Measurements from ENCODE around the gene DIP2A.

The DIP2A gene

DNA sequence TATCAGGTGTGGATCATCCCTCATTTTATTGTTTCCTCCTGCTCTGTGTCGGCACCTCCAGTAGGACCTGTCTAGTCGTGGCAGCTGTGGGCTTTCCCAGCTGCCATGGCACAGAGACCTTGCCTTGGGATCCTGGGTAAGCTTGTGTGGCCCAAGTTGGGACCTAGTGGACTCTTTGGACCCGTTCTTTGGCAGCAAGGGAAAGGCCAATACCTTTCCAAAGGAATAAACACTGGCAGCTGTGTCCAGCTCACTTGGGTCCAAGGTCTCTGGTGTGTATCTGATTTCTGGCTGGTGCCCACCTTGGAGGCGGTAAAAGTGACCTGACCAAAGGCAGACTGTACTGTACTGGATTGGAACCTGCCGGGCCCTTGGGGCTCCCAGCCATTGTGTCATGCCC is 21.8 kb downstream of the DIP2A start:
- DNase-seq (ENCODE audit: low read depth in 4 of 4, low spot score in 1 of 4) = no peak

- DNase-seq (ENCODE audit: low read depth in 4 of 4, low spot score in 1 of 4) = no peak
Measured at GRCh38 chr21:46482225-46482845, 23.6 kb downstream of the DIP2A start.

GRCh38 chr21:46482846-46483231 is 24.1 kb downstream of the DIP2A start:
- no peak for DNase-seq (ENCODE audit: low read depth in 4 of 4, low spot score in 1 of 4)

DNA sequence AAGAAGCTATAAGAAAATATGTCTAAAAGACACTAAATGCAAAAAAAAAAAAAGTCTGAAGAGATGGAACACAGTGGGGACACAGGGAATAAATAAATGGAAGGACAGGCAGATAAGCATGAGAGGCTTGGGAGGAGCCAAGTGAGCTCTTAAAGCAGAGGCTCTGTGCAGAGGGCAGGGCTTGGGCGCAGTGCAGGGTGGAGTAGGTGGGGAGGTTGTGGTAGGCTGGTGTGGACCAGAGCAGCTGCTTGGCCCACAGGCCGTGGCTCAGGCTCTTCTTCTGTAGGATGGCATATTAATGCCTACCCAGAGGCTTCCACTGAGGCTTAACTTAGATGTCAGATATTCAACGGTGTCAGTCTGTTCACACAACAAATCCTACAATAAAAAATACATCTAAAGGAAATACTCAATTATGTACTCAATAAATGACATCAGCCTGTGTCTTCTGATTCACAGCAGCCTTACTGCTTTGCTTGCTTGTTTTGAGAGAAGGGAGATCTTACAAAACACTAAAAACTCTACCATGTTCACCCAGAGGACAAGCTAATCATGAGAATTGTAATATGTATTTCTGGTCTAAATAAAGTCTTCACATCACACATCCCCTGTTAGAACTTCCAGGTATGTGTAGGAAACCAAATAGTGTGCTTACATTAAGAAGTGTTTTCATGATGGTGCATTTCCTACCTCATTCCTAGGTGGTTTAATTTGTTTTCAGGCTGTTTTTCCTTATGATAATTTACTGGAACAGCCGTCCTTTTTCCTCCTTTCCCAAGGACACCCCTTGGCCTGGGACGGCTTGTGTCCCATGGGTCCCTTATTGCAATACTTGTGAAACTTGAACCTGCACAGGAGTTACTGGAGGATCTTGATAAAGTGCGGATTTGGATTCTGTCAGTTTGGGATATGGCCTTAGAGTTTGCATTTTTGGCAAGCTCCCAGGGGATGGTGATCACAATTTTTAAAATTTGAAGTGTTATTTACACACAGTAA is 24.9 kb downstream of the DIP2A start:
- no peak for DNase-seq (ENCODE audit: low read depth in 4 of 4, low spot score in 1 of 4)

DNA sequence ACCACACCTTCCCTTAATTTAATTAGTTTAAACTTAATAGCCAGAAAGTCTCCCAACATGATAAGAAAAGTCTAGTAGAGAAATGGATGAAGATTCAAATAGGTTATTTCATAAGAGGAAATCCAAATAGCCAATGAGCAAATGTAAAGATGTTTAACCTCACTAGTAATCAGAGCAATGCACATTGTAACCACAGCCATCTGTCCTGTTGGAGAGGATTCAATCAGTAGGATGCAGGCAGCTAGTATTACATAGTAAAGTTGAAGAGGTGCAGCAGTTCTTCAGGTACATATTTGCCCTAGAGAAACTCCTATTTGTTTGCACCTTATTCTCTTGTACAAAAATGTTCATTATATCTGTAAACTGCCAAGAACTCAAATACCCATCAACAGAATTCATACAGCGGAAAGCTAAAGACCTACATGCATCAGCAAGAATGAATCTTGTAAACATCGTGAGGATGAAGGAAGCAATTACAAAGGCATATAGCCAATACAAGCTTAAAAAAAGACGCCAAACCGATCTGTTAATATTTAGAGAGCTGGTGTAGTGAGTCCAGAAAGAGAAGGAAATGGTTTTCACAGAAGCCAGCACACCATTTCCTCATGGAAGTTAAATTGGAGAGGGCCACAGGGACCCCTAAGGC is 27.9 kb downstream of the DIP2A start:
- DNase-seq (ENCODE audit: low read depth in 4 of 4, low spot score in 1 of 4) = no peak

DNA sequence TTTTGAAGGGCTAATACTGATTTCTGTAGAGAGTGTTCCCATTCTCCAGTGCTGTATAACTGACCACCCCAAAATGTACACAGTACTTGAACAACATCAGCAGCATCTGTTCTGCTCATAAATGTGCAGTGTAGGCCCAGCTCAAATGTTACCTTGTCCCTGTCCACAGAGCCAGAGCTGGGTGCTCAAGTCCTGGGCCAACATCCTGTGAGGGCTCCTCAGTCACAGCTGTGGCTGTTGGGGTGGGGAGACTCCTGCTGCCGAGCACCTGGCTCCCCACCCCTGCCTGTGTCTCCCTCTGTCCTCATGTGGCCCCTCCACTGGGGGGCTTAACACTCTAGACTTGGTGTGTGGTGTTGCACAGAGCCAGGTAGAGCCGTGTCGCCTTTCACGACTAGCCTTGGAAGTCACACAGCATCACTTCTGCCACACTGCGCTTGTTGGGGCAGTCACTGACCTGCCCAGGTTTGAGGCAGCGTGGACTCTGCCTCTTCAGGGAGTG is 30.5 kb downstream of the DIP2A start:
- no peak for DNase-seq (ENCODE audit: low read depth in 4 of 4, low spot score in 1 of 4)

DNA sequence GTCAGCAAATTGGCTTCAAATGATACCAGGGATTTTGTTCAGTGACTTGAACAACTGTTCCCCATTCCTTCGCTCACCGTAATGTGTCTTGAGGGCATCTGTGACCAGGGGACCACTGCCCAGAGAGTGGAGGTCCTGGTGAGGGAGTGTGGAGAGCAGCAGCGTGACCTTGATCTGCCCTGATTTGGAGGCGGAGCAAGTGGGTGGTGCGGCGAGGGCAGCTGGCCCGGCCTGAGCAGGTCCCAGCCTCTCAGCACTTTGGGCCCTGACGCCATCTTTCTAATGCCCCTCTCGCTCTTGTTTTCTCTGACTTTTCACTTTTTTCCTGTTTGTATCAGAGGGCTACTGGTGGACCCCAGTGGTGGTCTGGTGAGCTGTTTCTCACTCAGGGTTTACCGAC is 31.1 kb downstream of the DIP2A start:
- no peak for DNase-seq (ENCODE audit: low read depth in 4 of 4, low spot score in 1 of 4)

- DNase-seq (ENCODE audit: low read depth in 4 of 4, low spot score in 1 of 4) = no peak
Measured at GRCh38 chr21:46491553-46491952, 32.9 kb downstream of the DIP2A start.

GRCh38 chr21:46492851-46493250 is 34.2 kb downstream of the DIP2A start:
- no peak for DNase-seq (ENCODE audit: low read depth in 4 of 4, low spot score in 1 of 4)

GRCh38 chr21:46493828-46494227 is 35.1 kb downstream of the DIP2A start:
- DNase-seq (ENCODE audit: low read depth in 4 of 4, low spot score in 1 of 4) = no peak

- DNase-seq (ENCODE audit: low read depth in 4 of 4, low spot score in 1 of 4) = no peak
Measured at GRCh38 chr21:46498335-46499050, 39.8 kb downstream of the DIP2A start.

DNA sequence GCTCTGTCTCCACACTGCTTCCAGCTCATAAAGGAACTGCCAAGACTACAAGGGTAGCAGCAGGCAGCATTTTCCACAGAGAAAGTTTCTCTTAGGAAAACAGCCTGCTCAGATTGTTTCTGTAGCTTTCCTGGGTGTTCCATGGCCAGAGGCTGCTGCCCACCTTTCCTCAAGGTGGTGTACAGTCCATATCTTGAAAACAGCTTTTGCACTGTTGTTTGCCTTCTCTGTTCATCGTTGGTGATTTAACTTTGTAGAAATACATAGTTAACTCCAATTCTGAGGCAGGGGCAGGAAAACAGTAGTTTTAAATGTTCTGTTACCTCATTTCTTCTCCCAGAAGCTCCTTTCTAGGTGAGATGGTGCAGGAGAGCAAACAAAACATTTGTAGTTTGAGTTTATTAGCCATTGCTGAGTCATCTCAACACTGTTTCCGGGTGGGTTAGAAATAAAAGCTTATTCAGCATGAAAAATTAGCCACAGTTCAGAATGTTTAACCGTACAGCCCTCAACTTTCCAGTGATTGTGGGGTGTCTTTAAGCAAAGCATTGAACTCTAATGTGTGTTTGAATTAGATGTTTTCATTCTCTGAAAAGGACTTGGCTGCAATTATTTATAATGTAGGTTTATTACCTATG is 41.7 kb downstream of the DIP2A start:
- no peak for DNase-seq (ENCODE audit: low read depth in 4 of 4, low spot score in 1 of 4)

GRCh38 chr21:46503922-46504550 is 45.3 kb downstream of the DIP2A start:
- no peak for DNase-seq (ENCODE audit: low read depth in 4 of 4, low spot score in 1 of 4)

GRCh38 chr21:46504666-46505065 is 46.0 kb downstream of the DIP2A start:
- no peak for DNase-seq (ENCODE audit: low read depth in 4 of 4, low spot score in 1 of 4)

GRCh38 chr21:46507562-46507961 is 48.9 kb downstream of the DIP2A start:
- no peak for DNase-seq (ENCODE audit: low read depth in 4 of 4, low spot score in 1 of 4)

GRCh38 chr21:46509741-46510502 is 51.2 kb downstream of the DIP2A start:
- DNase-seq (ENCODE audit: low read depth in 4 of 4, low spot score in 1 of 4) = no peak

DNA sequence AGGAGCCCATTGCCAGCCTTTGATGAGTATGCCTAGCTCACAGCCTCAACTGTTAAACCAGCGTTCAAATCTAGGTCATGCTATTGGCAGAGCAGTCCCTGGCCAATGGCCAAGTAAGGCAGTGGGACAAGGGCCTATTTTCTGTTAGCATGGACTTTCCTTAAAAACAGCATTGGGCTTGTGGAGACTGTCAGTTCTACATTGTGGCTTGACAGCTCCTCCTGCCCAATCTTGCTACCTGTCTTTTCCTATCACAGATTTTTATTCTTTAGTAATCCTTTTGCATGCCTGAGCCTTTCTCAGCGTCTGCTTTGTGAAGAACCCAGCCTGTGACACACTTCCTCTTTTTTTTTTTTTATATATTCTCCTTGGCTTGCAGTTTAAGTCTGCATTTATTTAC is 56.4 kb downstream of the DIP2A start:
- DNase-seq (ENCODE audit: low read depth in 4 of 4, low spot score in 1 of 4) = no peak

GRCh38 chr21:46516068-46516467 is 57.4 kb downstream of the DIP2A start:
- DNase-seq (ENCODE audit: low read depth in 4 of 4, low spot score in 1 of 4) = no peak

DNA sequence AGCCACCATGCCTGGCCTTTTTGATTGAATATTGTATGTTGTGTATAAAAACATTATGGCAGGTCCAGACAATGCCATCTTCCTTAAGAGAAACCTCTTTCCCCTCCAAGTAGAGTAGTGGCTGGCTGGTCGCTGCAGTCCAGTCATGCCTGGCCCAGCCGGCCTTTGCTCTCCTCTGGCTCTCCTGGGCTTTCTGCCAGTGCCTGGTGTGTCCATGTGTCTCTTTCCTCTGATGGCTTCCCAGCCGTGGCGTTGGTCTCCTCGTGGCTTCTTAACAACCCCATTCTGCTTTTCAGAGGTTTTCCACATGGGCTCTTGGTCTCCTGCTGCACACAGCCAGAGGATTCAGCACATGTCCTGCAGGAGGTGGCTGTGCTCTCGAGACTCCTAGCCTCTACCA is 58.7 kb downstream of the DIP2A start:
- DNase-seq (ENCODE audit: low read depth in 4 of 4, low spot score in 1 of 4) = no peak

Measured in stimulated activated CD4-positive, alpha-beta T cell treated with anti-CD3 and anti-CD28 coated beads, Interleukin-1b, Interleukin-23, amount 100 ng/mL, for 24 hours (primary cell).